Neural cell (in vitro differentiated cells): Measurements from ENCODE around the gene TBC1D24.
A peak's percentile ranks its signal among the peaks of the same experiment; 100 is the strongest.

ENCODE experiments used
- CTCF ChIP-seq: fragments of 450-650 bp; IDR thresholded peaks from 2 replicates; pipeline ENCODE4 v1.5.1; 2014; ENCODE audit warnings: antibody characterized with exemption, mild to moderate bottlenecking, moderate library complexity; ENCODE audit not compliant: poor library complexity, severe bottlenecking
- EZH2 ChIP-seq: fragments of 200-600, 300-800 bp; shearing (Covaris generic), sonication (generic); IDR thresholded peaks from 2 replicates; pipeline ENCODE4 v1.6.1; 2014; ENCODE audit warnings: antibody characterized with exemption, low read length, borderline replicate concordance, mild to moderate bottlenecking; ENCODE audit not compliant: insufficient read depth, poor library complexity, severe bottlenecking
- MXI1 ChIP-seq: fragments of 450-650 bp; conservative IDR thresholded peaks from 2 replicates; pipeline ENCODE4 v1.6.1; 2014; ENCODE audit warnings: antibody characterized with exemption, mild to moderate bottlenecking; ENCODE audit not compliant: poor library complexity, severe bottlenecking
- POLR2AphosphoS5 ChIP-seq: IDR thresholded peaks from 2 replicates; pipeline ENCODE4 v1.6.1; 2012
- RAD21 ChIP-seq: fragments of 450-650 bp; conservative IDR thresholded peaks from 2 replicates; pipeline ENCODE4 v1.6.1; 2014; ENCODE audit warnings: antibody characterized with exemption, mild to moderate bottlenecking, moderate library complexity

GRCh38 chr16:2537451-2538379 lies 62.8 kb downstream of the TBC1D24 start, which contains the start of gene PDPK1:
- no peak for TF ChIP-seq CTCF
- TF ChIP-seq EZH2, result no peak
- peak; percentile 20 for TF ChIP-seq MXI1
- no peak for TF ChIP-seq RAD21
- TF ChIP-seq POLR2AphosphoS5, result peak; percentile 62
